Testis (tissue), 3 donors: Measurements from ENCODE around the gene SLC6A17. TPM values are rescaled to one million over a fixed set of nuclear protein-coding genes. Genes with fewer than 3 reads are reported as not detected.

Experiments used
- DNase-seq: peaks from one replicate; pipeline ENCODE4 v3.0.0-alpha.2; 2019
- H3K27ac ChIP-seq, 2 donors: fragments of 200-600 bp; sonication (generic); one replicate each; pipeline ENCODE4 v1.5.1; 2019
- H3K27me3 ChIP-seq: fragments of 200-600 bp; sonication (generic); one replicate; pipeline ENCODE4 v1.5.1; 2019
- H3K36me3 ChIP-seq: fragments of 200-600 bp; sonication (generic); one replicate; pipeline ENCODE4 v1.5.1; 2017; ENCODE audit warnings: low read depth; ENCODE audit errors: missing control alignments
- H3K4me1 ChIP-seq: fragments of 200-600 bp; sonication (generic); one replicate; pipeline ENCODE4 v1.5.1; 2019
- H3K4me3 ChIP-seq, 2 donors: fragments of 200-600 bp; sonication (generic); one replicate each; pipeline ENCODE4 v1.5.1; 2017 to 2019
- H3K9me3 ChIP-seq: fragments of 200-600 bp; sonication (generic); one replicate; pipeline ENCODE4 v1.5.1; 2017
- CTCF ChIP-seq, 3 experiments: fragments of 450-650 bp in 2 of 3; fragments of 200-600 bp in 1 of 3; sonication (generic) in 1 of 3; IDR thresholded peaks; one replicate each; pipeline ENCODE4 v1.5.1; 2016 to 2019; ENCODE audit warnings: antibody characterized with exemption in 3 of 3, mild to moderate bottlenecking in 2 of 3, moderate library complexity in 1 of 3
- POLR2A ChIP-seq: fragments of 450-650 bp; IDR thresholded peaks from one replicate; pipeline ENCODE4 v1.6.1; 2017; ENCODE audit warnings: antibody characterized with exemption, mild to moderate bottlenecking, moderate library complexity
- WGBS, 2 donors: methylation state at CpG; one replicate each; pipeline ENCODE4 v1.1.5; 2018; 5-methylcytosine and 5-hydroxymethylcytosine counted together
- intact Hi-C: fragments of 100-400 bp; cut with DNase I; formaldehyde crosslinking; loops from one replicate; pipeline ENCODE4 v1.15.1; 2023; ENCODE audit warnings: low total_unique reads
- polyA plus RNA-seq: library from polyadenylated mRNA; stranded (reverse); fragments of 350-450 nt; fragmentation: Illumina TruSeq; extraction: RNeasy Lipid Tissue Mini Kit (QIAGEN cat#74804); gene quantifications from one replicate; pipeline ENCODE4 v1.2.3, GENCODE V29; 2014; ENCODE audit warnings: low read depth, low replicate concordance; ENCODE audit not compliant: insufficient read depth
- total RNA-seq, 2 donors: library from RNA; depleted of rRNA; stranded (reverse); fragments of >200 nt; gene quantifications; one replicate each; pipeline ENCODE4 v1.2.3, GENCODE V29; 2016

SLC6A17 gene
- total and polyA plus RNA-seq, 3 donors from 2014 or later, result 3.6 to 5.3 (median 4.5) TPM

DNA sequence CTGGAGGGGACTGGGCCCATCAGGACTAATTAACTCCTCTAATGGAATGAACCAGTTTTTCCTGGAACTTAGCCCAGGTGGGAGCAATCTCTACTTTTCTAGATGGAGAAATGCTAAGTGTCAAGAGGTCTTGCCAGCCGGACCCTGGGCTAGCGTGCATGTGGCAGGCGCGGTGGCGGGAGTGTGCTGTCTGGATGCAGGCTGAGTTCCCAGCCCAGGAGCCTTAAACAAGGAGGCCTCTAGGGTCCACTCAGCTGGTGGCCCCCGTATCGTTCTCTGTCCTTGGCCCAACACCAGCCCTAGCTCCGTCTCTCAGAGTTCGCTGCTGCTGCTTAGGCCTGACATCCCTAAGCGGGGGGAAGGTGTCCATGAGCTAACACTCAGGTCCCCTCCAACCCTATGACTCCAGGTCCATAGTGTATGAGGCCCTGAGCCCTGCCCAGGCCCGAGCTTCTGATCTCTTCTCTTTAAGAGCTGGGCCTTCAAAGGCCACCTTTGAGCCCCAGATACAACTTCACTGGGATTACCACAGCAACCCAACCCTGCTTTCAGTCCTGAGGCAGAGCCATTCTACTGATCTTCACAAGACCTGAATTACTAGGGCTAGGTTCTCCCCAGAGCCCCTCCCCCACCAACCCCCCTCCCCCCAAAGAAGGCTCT lies 56.1 kb downstream of the SLC6A17 start:
- 85 to 93% methylated on average over 11 of the region's 11 CpGs for WGBS, 2 donors
- intact Hi-C loops, result loop anchor here (5.0 to 10.0 kb wide), 2 partner anchors 106 to 288 kb away; no protein-coding TSS in a partner anchor
- DNase-seq, result no peak

DNA sequence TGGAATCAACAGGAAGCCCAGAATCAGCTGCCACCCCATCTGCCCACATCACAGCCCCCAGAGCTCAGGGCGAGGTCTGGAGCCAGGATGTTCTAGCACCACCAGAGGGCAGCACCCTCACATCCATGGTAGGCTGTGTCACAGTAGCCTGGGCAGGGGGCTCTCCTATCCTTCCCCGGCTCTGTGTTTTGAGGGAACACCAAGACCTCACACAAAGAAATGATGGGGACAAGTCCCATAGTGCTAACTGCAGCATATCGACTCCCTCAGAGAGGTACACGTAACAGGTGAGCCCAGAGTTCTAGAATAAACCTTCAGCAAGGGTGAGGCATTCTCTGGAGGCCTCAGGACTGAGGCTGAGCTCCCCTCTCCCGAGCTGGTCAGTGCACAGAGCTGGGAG lies 57.5 kb downstream of the SLC6A17 start:
- peak; percentile 79 for DNase-seq
- Histone ChIP-seq H3K27ac (no peak overlapping the region), H3K36me3 (no peaks in the 10 kb centered on the region), H3K4me1 (peaks cover 12% of the 10 kb centered on the region), H3K4me3 (no peak overlapping the region), H3K27me3 (no peaks in the 10 kb centered on the region), H3K9me3 (no peaks in the 10 kb centered on the region)
- WGBS, 2 donors, result 48 to 74% methylated on average over 3 to 5 of the region's 5 CpGs
- intact Hi-C loops, result loop anchor here (5.0 to 10.0 kb wide), 2 partner anchors 104 to 287 kb away; no protein-coding TSS in a partner anchor
- TF ChIP-seq POLR2A, result no peak
- TF ChIP-seq CTCF (IDR thresholded peaks at IDR 0.05), result peak; percentile 76 to 84 (median 79)

More for the DNA sequence above, 56.1 kb downstream of the SLC6A17 start:
- H3K36me3 ChIP-seq, result no peaks in the 10 kb centered on the region
- H3K27me3 ChIP-seq, result no peaks in the 10 kb centered on the region
- H3K4me3 ChIP-seq, result no peak overlapping the region
- no peak overlapping the region for H3K27ac ChIP-seq
- no peaks in the 10 kb centered on the region for H3K9me3 ChIP-seq
- no peak for TF ChIP-seq POLR2A
- TF ChIP-seq CTCF (IDR thresholded peaks at IDR 0.05), result no peak
- H3K4me1 ChIP-seq, result peaks cover 5% of the 10 kb centered on the region

- Histone ChIP-seq H3K9me3 (no peaks in the 10 kb centered on the region), H3K4me1 (peaks cover 12% of the 10 kb centered on the region), H3K36me3 (no peaks in the 10 kb centered on the region), H3K27ac (peak overlapping the region in 1 of 2 donors; percentile 76), H3K27me3 (no peaks in the 10 kb centered on the region), H3K4me3 (peak overlapping the region; percentile 57 to 71)
- intact Hi-C loops, result loop anchor here (5.0 to 10.0 kb wide), 2 partner anchors 103 to 286 kb away; no protein-coding TSS in a partner anchor
- 36% methylated on average over 7 of the region's 7 CpGs for WGBS, 2 donors
- TF ChIP-seq POLR2A (no peak), CTCF (IDR thresholded peaks at IDR 0.05) (peak in 1 of 3 experiments; percentile 7)
- DNase-seq, result no peak
Measured at GRCh38 chr1:110208916-110209645, 58.8 kb downstream of the SLC6A17 start.

DNA sequence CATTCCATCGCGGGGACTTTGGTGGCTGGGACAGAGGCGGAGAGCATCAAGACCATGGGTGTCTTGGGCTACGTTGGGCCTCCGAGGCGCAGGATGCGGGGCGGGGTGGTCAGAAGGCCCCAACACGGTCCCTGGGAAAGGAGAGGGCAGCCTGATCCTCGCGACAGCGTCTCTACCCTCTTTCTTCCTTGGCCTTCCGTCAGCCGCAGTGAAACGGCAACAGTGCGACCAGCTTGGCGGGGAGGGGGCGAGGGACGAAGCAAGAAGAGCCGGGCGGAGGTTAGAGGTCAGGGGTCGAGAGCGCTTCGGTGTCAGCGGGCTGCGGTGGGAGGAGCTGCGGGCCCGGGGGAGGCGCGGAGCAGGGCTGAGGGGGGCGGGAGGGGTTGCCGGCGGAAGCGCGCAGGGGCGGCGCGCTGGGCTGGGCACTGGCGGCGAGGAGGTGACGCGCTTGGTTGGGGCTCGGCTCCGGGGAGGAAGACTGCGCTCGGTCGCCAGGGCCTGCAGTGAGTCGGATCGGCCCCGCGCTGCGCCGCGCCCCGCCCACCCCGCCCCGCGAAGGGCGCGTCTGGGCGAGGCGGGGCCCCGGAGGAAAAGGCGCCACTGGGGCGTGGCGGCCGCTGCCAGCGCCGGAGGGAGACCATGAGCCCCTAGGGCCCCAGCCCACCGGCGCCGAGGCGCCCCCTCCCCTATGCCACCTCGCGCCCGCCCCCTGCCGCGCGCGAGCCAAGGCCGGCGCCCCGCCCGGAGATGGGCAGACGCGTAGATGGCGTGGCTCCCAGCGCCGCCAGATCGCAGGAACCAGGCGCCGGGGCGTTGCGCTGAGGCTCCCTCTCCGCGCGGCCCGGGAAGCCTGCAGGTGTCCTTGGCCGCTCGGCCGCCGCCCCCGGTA lies 59.7 kb downstream of the SLC6A17 start, which contains the start of gene KCNC4:
TSS of gene KCNC4 (plus strand) at position 600 of the 889 bp plus-strand sequence. CDS start 1,186 bp downstream, outside the sequence.
- no peaks in the 10 kb centered on the region for H3K36me3 ChIP-seq
- H3K27me3 ChIP-seq, result no peaks in the 10 kb centered on the region
- TF ChIP-seq POLR2A (no peak), CTCF (IDR thresholded peaks at IDR 0.05) (no peak)
- peak within 1 kb of the TSS; percentile 57 to 71 for H3K4me3 ChIP-seq
- H3K4me1 ChIP-seq, result peaks cover 13% of the 10 kb centered on the region
- peak within 1 kb of the TSS; percentile 63 to 76 for H3K27ac ChIP-seq
- H3K9me3 ChIP-seq, result no peaks in the 10 kb centered on the region
- DNase-seq, result peak; percentile 88
- intact Hi-C loops, result loop anchor here (5.0 to 10.0 kb wide), 2 partner anchors 102 to 285 kb away; no protein-coding TSS in a partner anchor
- 1% methylated on average over 32 to 80 of the region's 103 CpGs for WGBS, 2 donors
